ENCODE measurements around the gene CALU. TPM values are rescaled to one million over a fixed set of nuclear protein-coding genes. Genes with fewer than 3 reads are reported as not detected.

Gene CALU
- polyA plus RNA-seq, 1 donor (not counting 4 experiments of a cell fraction or from before 2014, with no cell fraction given), result 155 TPM

- H3K9me1 ChIP-seq (ENCODE audit: control insufficient read depth, extremely low read depth, insufficient read depth, low read length), result no peaks in the 10 kb centered on the region
- no peaks in the 10 kb centered on the region for H3K36me3 ChIP-seq (ENCODE audit: control insufficient read depth in 2 of 2, extremely low read depth in 1 of 2, insufficient read depth in 2 of 2, low read length in 2 of 2)
- dilution Hi-C loops (cut with MboI; ENCODE audit: extremely low pct_ligation_motif_present, low sequenced_read_pairs), result no loop called here
- H3K27ac ChIP-seq (ENCODE audit: control insufficient read depth, insufficient read depth, low read length), result no peak overlapping the region
- no peak overlapping the region for H3K9ac ChIP-seq (ENCODE audit: control insufficient read depth, extremely low read depth, insufficient read depth, low read length)
- no peaks in the 10 kb centered on the region for H3K79me2 ChIP-seq (ENCODE audit: control insufficient read depth, insufficient read depth, low read length)
- H3K9me3 ChIP-seq (ENCODE audit: control insufficient read depth, low read depth, low read length), result no peaks in the 10 kb centered on the region
- DNase-seq (ENCODE audit: low read depth, low spot score) (no peak), FAIRE-seq (no peak)
- no peaks in the 10 kb centered on the region for H3K4me1 ChIP-seq (ENCODE audit: control insufficient read depth, extremely low read depth, insufficient read depth, low read length)
- no peak overlapping the region for H2AFZ ChIP-seq (ENCODE audit: control insufficient read depth, low read length)
- TF ChIP-seq EZH2 (IDR thresholded peaks at IDR 0.05; ENCODE audit: low read length), result no peak
- TF ChIP-seq CTCF (optimal IDR thresholded peaks at IDR 0.05 in 1 of 3, IDR thresholded peaks at IDR 0.05 in 1 of 3, conservative IDR thresholded peaks at IDR 0.05 in 1 of 3; ENCODE audit: extremely low read depth in 1 of 3, insufficient read depth in 2 of 3, low read length in 3 of 3), result no peak
- peaks cover 17% of the 10 kb centered on the region for H3K27me3 ChIP-seq (ENCODE audit: control insufficient read depth, extremely low read depth, insufficient read depth, low read length)
- no peaks in the 10 kb centered on the region for H4K20me1 ChIP-seq (ENCODE audit: control insufficient read depth, extremely low read depth, insufficient read depth, low read length)
- H3K4me2 ChIP-seq (ENCODE audit: control insufficient read depth, extremely low read depth, insufficient read depth, low read depth, low read length), result no peak overlapping the region
- H3K4me3 ChIP-seq (ENCODE audit: control insufficient read depth in 2 of 3, extremely low read depth in 1 of 3, insufficient read depth in 2 of 3, low read depth in 1 of 3, low read length in 3 of 3), result no peak overlapping the region
These were observed 39.9 kb upstream of the CALU start for GRCh38 chr7:128699196-128699712.

GRCh38 chr7:128699895-128700294 is 39.3 kb upstream of the CALU start:
- Histone ChIP-seq H3K4me2 (ENCODE audit: control insufficient read depth, extremely low read depth, insufficient read depth, low read depth, low read length) (no peak overlapping the region), H3K9ac (ENCODE audit: control insufficient read depth, extremely low read depth, insufficient read depth, low read length) (no peak overlapping the region), H3K4me1 (ENCODE audit: control insufficient read depth, extremely low read depth, insufficient read depth, low read length) (no peaks in the 10 kb centered on the region), H3K79me2 (ENCODE audit: control insufficient read depth, insufficient read depth, low read length) (no peaks in the 10 kb centered on the region), H3K9me3 (ENCODE audit: control insufficient read depth, low read depth, low read length) (no peaks in the 10 kb centered on the region), H3K36me3 (ENCODE audit: control insufficient read depth in 2 of 2, extremely low read depth in 1 of 2, insufficient read depth in 2 of 2, low read length in 2 of 2) (no peaks in the 10 kb centered on the region), H3K9me1 (ENCODE audit: control insufficient read depth, extremely low read depth, insufficient read depth, low read length) (no peaks in the 10 kb centered on the region), H3K4me3 (ENCODE audit: control insufficient read depth in 2 of 3, extremely low read depth in 1 of 3, insufficient read depth in 2 of 3, low read depth in 1 of 3, low read length in 3 of 3) (no peak overlapping the region), H3K27me3 (ENCODE audit: control insufficient read depth, extremely low read depth, insufficient read depth, low read length) (peaks cover 17% of the 10 kb centered on the region), H2AFZ (ENCODE audit: control insufficient read depth, low read length) (no peak overlapping the region), H4K20me1 (ENCODE audit: control insufficient read depth, extremely low read depth, insufficient read depth, low read length) (no peaks in the 10 kb centered on the region), H3K27ac (ENCODE audit: control insufficient read depth, insufficient read depth, low read length) (no peak overlapping the region)
- DNase-seq (ENCODE audit: low read depth, low spot score) (no peak), FAIRE-seq (no peak)
- TF ChIP-seq CTCF (optimal IDR thresholded peaks at IDR 0.05 in 1 of 3, IDR thresholded peaks at IDR 0.05 in 1 of 3, conservative IDR thresholded peaks at IDR 0.05 in 1 of 3; ENCODE audit: extremely low read depth in 1 of 3, insufficient read depth in 2 of 3, low read length in 3 of 3), result no peak
- TF ChIP-seq EZH2 (IDR thresholded peaks at IDR 0.05; ENCODE audit: low read length), result no peak
- dilution Hi-C loops (cut with MboI; ENCODE audit: extremely low pct_ligation_motif_present, low sequenced_read_pairs), result no loop called here

All from keratinocyte (primary cell).